MCF 10A (cell line): Measurements from ENCODE around the gene SYT14. TPM values are rescaled to one million over a fixed set of nuclear protein-coding genes. Genes with fewer than 3 reads are reported as not detected.

Source experiments
- BruUV-seq: library from RNA; stranded (reverse); fragments of 400-500 nt; replicated peaks from 2 replicates; lab custom pipeline; 2021; lab: Mats Ljungman, UMichigan
- CTCF ChIA-PET: fragments of 300-600 bp; sonication (Branson Sonifier 250); formaldehyde crosslinking; extraction: SDS; loops from one replicate; lab custom pipeline; 2021; ENCODE audit warnings: antibody characterized with exemption, inconsistent platforms; lab: Yijun Ruan, JAX
- POLR2A ChIA-PET: fragments of 300-600, 350-650 bp; sonication (Branson Sonifier 250); formaldehyde crosslinking; extraction: SDS; loops from one replicate; lab custom pipeline; 2020; ENCODE audit warnings: antibody characterized with exemption, inconsistent platforms; lab: Yijun Ruan, JAX
- DNase-seq: peaks from one replicate; pipeline ENCODE4 v3.0.0-alpha.2; 2018; ENCODE audit not compliant: unreplicated experiment
- H3K27ac Mint-ChIP-seq: one replicate; pipeline ENCODE4 v1.8.0; 2022; ENCODE audit warnings: mild to moderate bottlenecking, low read depth, mixed read lengths; ENCODE audit not compliant: unreplicated experiment
- H3K27me3 Mint-ChIP-seq: one replicate; pipeline ENCODE4 v1.8.0; 2022; ENCODE audit warnings: mixed read lengths; ENCODE audit not compliant: insufficient read depth, unreplicated experiment
- H3K36me3 Mint-ChIP-seq: one replicate; pipeline ENCODE4 v1.8.0; 2022; ENCODE audit warnings: mild to moderate bottlenecking, moderate library complexity, mixed read lengths; ENCODE audit not compliant: insufficient read depth, unreplicated experiment
- H3K4me1 Mint-ChIP-seq: one replicate; pipeline ENCODE4 v1.8.0; 2022; ENCODE audit warnings: mixed read lengths; ENCODE audit not compliant: insufficient read depth, unreplicated experiment
- H3K4me3 Mint-ChIP-seq: one replicate; pipeline ENCODE4 v1.8.0; 2022; ENCODE audit warnings: mild to moderate bottlenecking, moderate library complexity, mixed read lengths; ENCODE audit not compliant: unreplicated experiment
- H3K9me3 Mint-ChIP-seq: one replicate; pipeline ENCODE4 v1.8.0; 2022; ENCODE audit warnings: mixed read lengths; ENCODE audit not compliant: unreplicated experiment
- CTCF ChIP-seq: fragments of 200-600 bp; IDR thresholded peaks from one replicate; pipeline ENCODE4 v1.8.0; 2022; ENCODE audit warnings: antibody characterized with exemption, mild to moderate bottlenecking; ENCODE audit not compliant: unreplicated experiment
- intact Hi-C: fragments of 100-400 bp; cut with micrococcal nuclease; formaldehyde crosslinking; loops from 2 replicates; pipeline ENCODE4 v1.14.1; 2022
- total RNA-seq: library from RNA; stranded (reverse); gene quantifications from 2 replicates; pipeline ENCODE4 v1.2.3, GENCODE V29; 2022

The SYT14 gene
- total RNA-seq, 1 experiment from 2014 or later = 0.79 TPM

- Mint-ChIP-seq H3K27ac (no peak overlapping the region), H3K4me3 (no peak overlapping the region), H3K9me3 (no peaks in the 10 kb centered on the region), H3K36me3 (no peaks in the 10 kb centered on the region), H3K4me1 (no peaks in the 10 kb centered on the region), H3K27me3 (no peaks in the 10 kb centered on the region)
- no peak for TF ChIP-seq CTCF
- ChIA-PET CTCF (no interaction called here), POLR2A (no interaction called here)
- intact Hi-C loops = no loop called here
- no peak for DNase-seq
- BruUV-seq = no TSS peak
These were observed 179.2 kb downstream of the SYT14 start for GRCh38 chr1:210117198-210117597.

DNA sequence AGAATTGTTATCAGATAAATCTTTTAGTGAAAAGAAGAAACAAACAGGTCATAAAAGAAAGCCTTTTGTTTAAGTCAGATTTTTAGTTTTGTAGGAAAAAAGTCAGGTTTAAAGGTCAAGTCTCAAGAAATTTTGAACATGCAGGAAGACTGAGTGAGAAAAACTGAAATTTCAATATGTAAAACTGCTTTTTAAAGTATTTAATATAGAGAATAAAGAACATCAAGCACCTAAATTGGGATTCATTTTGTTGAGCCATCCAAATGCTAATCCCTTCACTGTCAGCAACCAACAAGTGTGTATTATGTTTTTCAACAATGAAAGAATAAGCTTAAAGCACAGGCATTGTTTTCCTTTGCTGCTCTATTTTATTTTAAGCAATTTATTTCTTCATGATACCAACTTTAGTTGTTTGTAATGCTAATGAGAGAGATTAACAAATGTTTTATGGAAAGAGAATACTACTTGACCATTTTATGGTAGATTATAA lies 179.7 kb downstream of the SYT14 start:
- H3K36me3 Mint-ChIP-seq = no peaks in the 10 kb centered on the region
- no peak overlapping the region for H3K4me3 Mint-ChIP-seq
- DNase-seq = no peak
- ChIA-PET POLR2A (no interaction called here), CTCF (interaction anchor here (0.5 to 0.8 kb wide), 2 partner anchors 11 to 96 kb away, joined by 3 to 4 read pairs; no protein-coding TSS in a partner anchor)
- no TSS peak for BruUV-seq
- no peaks in the 10 kb centered on the region for H3K4me1 Mint-ChIP-seq
- TF ChIP-seq CTCF = no peak
- no peaks in the 10 kb centered on the region for H3K9me3 Mint-ChIP-seq
- H3K27me3 Mint-ChIP-seq = no peaks in the 10 kb centered on the region
- H3K27ac Mint-ChIP-seq = no peak overlapping the region
- intact Hi-C loops = no loop called here

DNA sequence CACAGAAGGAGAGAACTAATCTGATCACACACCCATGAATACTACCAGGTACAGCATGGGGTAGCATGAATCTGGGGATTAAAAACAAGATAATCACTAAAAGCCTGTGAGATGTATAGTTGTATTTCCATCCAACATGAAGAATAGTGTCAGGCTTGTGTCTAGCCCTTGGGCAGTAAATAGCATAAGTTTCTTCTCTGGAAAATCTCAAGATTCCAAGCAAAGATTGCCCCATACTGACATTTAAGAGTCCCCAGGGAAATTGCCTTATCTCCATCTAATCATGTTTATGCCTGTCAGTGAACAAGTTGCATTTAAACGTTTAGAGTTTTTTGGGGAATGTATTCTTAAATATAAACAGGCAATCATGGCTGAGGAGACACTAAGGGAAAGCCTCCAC lies 185.4 kb downstream of the SYT14 start:
- no peak for DNase-seq
- Mint-ChIP-seq H3K4me3 (no peak overlapping the region), H3K4me1 (peaks cover 17% of the 10 kb centered on the region), H3K9me3 (no peaks in the 10 kb centered on the region), H3K36me3 (no peaks in the 10 kb centered on the region), H3K27me3 (peaks cover 18% of the 10 kb centered on the region), H3K27ac (no peak overlapping the region)
- intact Hi-C loops = no loop called here
- no peak for TF ChIP-seq CTCF
- POLR2A ChIA-PET = no interaction called here
- CTCF ChIA-PET = no interaction called here
- no TSS peak for BruUV-seq

DNA sequence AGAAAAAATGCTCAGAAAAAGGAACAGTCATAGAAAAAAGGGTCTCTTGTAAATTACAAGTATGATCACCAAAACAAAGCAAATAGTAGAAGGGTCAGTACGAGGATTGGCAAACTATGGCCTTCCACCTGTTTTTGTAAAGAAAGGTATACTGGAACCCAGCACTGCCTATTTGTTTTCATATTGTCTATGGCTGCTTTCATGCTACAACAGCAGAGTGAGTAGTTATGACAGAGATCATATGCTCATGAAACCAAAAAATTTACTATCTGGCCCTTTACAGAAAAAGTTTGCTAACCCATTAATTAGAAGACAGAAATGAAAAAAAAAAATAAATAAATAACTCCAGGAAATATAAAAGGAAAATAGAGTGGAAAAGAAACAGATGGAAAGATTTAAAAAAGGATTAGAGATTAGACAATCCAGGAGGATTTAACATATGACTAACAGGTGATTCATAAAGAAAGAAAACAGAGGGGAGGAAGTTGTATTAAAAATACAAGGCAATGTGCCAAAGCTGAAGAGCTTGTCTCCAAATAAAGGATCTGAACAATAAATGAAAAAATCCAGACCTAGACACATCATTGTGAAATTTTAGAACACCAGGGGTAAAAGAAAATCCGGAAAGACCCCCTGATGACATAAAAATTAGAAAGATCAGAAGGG lies 186.0 kb downstream of the SYT14 start:
- POLR2A ChIA-PET = no interaction called here
- H3K27me3 Mint-ChIP-seq = peaks cover 18% of the 10 kb centered on the region
- peak; percentile 80 for DNase-seq
- CTCF ChIA-PET = interaction anchor here (0.6 to 2.7 kb wide), 5 partner anchors 10 to 402 kb away, joined by 3 to 13 read pairs (median 4); no protein-coding TSS in a partner anchor
- H3K4me1 Mint-ChIP-seq = peaks cover 17% of the 10 kb centered on the region
- intact Hi-C loops = no loop called here
- H3K4me3 Mint-ChIP-seq = no peak overlapping the region
- no peaks in the 10 kb centered on the region for H3K9me3 Mint-ChIP-seq
- no peak overlapping the region for H3K27ac Mint-ChIP-seq
- BruUV-seq = no TSS peak
- H3K36me3 Mint-ChIP-seq = no peaks in the 10 kb centered on the region
- TF ChIP-seq CTCF = no peak
